Middle frontal gyrus (tissue), 1 donor: Measurements from ENCODE around the gene LIPE.
A peak's percentile ranks its signal among the peaks of the same experiment; 100 is the strongest.

Source experiments
- DNase-seq: peaks from one replicate; pipeline ENCODE4 v3.0.0-alpha.2; 2015; ENCODE audit warnings: low spot score; ENCODE audit errors: extremely low spot score

The LIPE gene

GRCh38 chr19:42445948-42446347, 18.8 kb upstream of the LIPE start:
- DNase-seq, result no peak

- DNase-seq, result no peak
Observed at GRCh38 chr19:42443944-42444398, 16.8 kb upstream of the LIPE start.

GRCh38 chr19:42442833-42443232, 15.6 kb upstream of the LIPE start, which contains the start of gene CXCL17:
Gene CXCL17 (minus strand): TSS chr19:42442946. CDS start chr19:42442832, 114 bp downstream.
- DNase-seq, result no peak

GRCh38 chr19:42441049-42441445, 13.9 kb upstream of the LIPE start:
- no peak for DNase-seq

- no peak for DNase-seq
Observed at GRCh38 chr19:42440357-42441048, 13.3 kb upstream of the LIPE start.

GRCh38 chr19:42436006-42436405, 8.8 kb upstream of the LIPE start:
- DNase-seq, result no peak

- DNase-seq, result no peak
Observed at GRCh38 chr19:42435316-42435715, 8.1 kb upstream of the LIPE start.

- peak; percentile 44 for DNase-seq
Observed at GRCh38 chr19:42433503-42434260, 6.5 kb upstream of the LIPE start.

- no peak for DNase-seq
Observed at GRCh38 chr19:42431486-42431885, 4.3 kb upstream of the LIPE start.

- no peak for DNase-seq
Observed at GRCh38 chr19:42428676-42429075, 1.5 kb upstream of the LIPE start.

- no peak for DNase-seq
Observed at GRCh38 chr19:42426643-42427042, 545 bp downstream of the LIPE start.

- DNase-seq, result no peak
Observed at GRCh38 chr19:42424712-42425131, 2.5 kb downstream of the LIPE start.

- no peak for DNase-seq
Observed at GRCh38 chr19:42424345-42424707, 2.9 kb downstream of the LIPE start.

GRCh38 chr19:42423462-42424344, 3.5 kb downstream of the LIPE start:
- DNase-seq, result peak; percentile 92

GRCh38 chr19:42422901-42423461, 4.2 kb downstream of the LIPE start:
- no peak for DNase-seq

GRCh38 chr19:42422092-42422900, 4.9 kb downstream of the LIPE start:
- DNase-seq, result no peak

GRCh38 chr19:42421591-42422031, 5.6 kb downstream of the LIPE start:
- DNase-seq, result no peak

- no peak for DNase-seq
Observed at GRCh38 chr19:42421101-42421500, 6.1 kb downstream of the LIPE start.

- DNase-seq, result no peak
Observed at GRCh38 chr19:42420055-42420544, 7.1 kb downstream of the LIPE start.

GRCh38 chr19:42419309-42419708, 7.9 kb downstream of the LIPE start:
- no peak for DNase-seq
